Tibial nerve (tissue), 4 donors: ENCODE data around the gene DISC1. TPM values are rescaled to one million over a fixed set of nuclear protein-coding genes. Genes with fewer than 3 reads are reported as not detected.

Experiments used
- DNase-seq, 2 donors: peaks; one replicate each; pipeline ENCODE4 v3.0.0-alpha.2; 2019; ENCODE audit warnings: low spot score in 2 of 2
- H3K27ac ChIP-seq, 4 donors: fragments of 200-600 bp; sonication (generic) in 3 of 4; one replicate each; pipeline ENCODE4 v1.5.1; 2017 to 2019; ENCODE audit warnings: mild to moderate bottlenecking in 1 of 4
- H3K27me3 ChIP-seq, 2 donors: fragments of 200-600 bp; sonication (generic) in 1 of 2; one replicate each; pipeline versions ENCODE4 v1.5.1 to v1.6.0; 2017 to 2019
- H3K36me3 ChIP-seq, 3 donors: fragments of 200-600 bp; sonication (generic); one replicate each; pipeline ENCODE4 v1.5.1; 2018 to 2019
- H3K4me1 ChIP-seq, 4 donors: fragments of 200-600 bp; sonication (generic) in 3 of 4; one replicate each; pipeline ENCODE4 v1.5.1; 2017 to 2019
- H3K4me3 ChIP-seq, 4 donors: fragments of 200-600 bp; sonication (generic) in 3 of 4; one replicate each; pipeline ENCODE4 v1.5.1; 2017 to 2019; ENCODE audit warnings: mild to moderate bottlenecking in 1 of 4, moderate library complexity in 1 of 4
- H3K9me3 ChIP-seq, 4 donors: fragments of 200-600 bp; sonication (generic) in 3 of 4; one replicate each; pipeline ENCODE4 v1.5.1; 2017 to 2019
- CTCF ChIP-seq, 5 experiments: fragments of 200-600 bp in 3 of 5; fragments of 450-650 bp in 2 of 5; sonication (generic) in 3 of 5; IDR thresholded peaks; one replicate each; pipeline ENCODE4 v1.5.1; 2016 to 2019; ENCODE audit warnings: antibody characterized with exemption in 5 of 5, mild to moderate bottlenecking in 3 of 5, moderate library complexity in 2 of 5
- EP300 ChIP-seq, 2 donors: sonication (generic); formaldehyde crosslinking; IDR thresholded peaks; one replicate each; pipeline ENCODE4 v1.6.1; 2017; ENCODE audit warnings: antibody characterized with exemption in 2 of 2, mild to moderate bottlenecking in 1 of 2
- POLR2A ChIP-seq, 2 donors: fragments of 450-650 bp; IDR thresholded peaks; one replicate each; pipeline ENCODE4 v1.6.1; 2017; ENCODE audit warnings: antibody characterized with exemption in 2 of 2, mild to moderate bottlenecking in 2 of 2, moderate library complexity in 2 of 2
- WGBS, 2 donors: methylation state at CpG; one replicate each; pipeline ENCODE4 v1.1.5; 2018; 5-methylcytosine and 5-hydroxymethylcytosine counted together
- total RNA-seq, 4 donors: library from RNA; depleted of rRNA; stranded (reverse); fragments of >200 nt; gene quantifications; one replicate each; pipeline ENCODE4 v1.1.0, GENCODE V29; 2016

DISC1 gene
- total RNA-seq, 4 donors from 2014 or later, result 29.9 to 39.0 (median 32.7) TPM

DNA sequence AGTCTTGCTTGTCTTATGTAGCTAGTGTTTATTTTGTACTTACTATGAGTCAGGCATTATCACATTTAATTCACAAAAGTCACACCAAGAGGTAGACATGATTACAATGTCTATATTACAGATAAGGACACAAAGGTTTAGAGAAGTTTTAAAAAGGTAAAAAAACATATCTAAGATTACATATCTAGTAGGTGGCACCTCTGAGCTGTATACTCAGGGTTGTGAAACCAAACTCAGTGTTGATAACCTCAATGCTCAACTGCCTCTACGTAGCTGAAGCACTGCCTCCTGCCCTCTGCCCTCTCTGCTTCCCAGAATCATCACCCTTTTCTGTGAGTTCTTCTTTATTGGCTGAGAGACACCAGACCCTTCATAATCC is 431.3 kb downstream of the DISC1 start:
- WGBS, 2 donors, result 82 to 91% methylated on average over 1 of the region's 1 CpG
- TF ChIP-seq POLR2A (IDR thresholded peaks at IDR 0.05) (no peak), EP300 (IDR thresholded peaks at IDR 0.05) (no peak), CTCF (IDR thresholded peaks at IDR 0.05) (no peak)
- Histone ChIP-seq H3K4me3 (no peak overlapping the region), H3K36me3 (no peaks in the 10 kb centered on the region), H3K27me3 (no peaks in the 10 kb centered on the region), H3K27ac (no peak overlapping the region), H3K4me1 (no peaks in the 10 kb centered on the region), H3K9me3 (peaks cover 0 to 5% (median 0%) of the 10 kb centered on the region in 4 donors)
- DNase-seq, result no peak

GRCh38 chr1:232059726-232060374 is 433.3 kb downstream of the DISC1 start:
- no peak for DNase-seq
- H3K4me1 ChIP-seq, result no peaks in the 10 kb centered on the region
- no peaks in the 10 kb centered on the region for H3K27me3 ChIP-seq
- H3K4me3 ChIP-seq, result no peak overlapping the region
- 78 to 86% methylated on average over 8 of the region's 8 CpGs for WGBS, 2 donors
- no peaks in the 10 kb centered on the region for H3K9me3 ChIP-seq
- H3K27ac ChIP-seq, result no peak overlapping the region
- TF ChIP-seq EP300 (IDR thresholded peaks at IDR 0.05), result no peak
- H3K36me3 ChIP-seq, result no peaks in the 10 kb centered on the region

- no peaks in the 10 kb centered on the region for H3K36me3 ChIP-seq
- no peak overlapping the region for H3K27ac ChIP-seq
- WGBS, 2 donors, result 85 to 89% methylated on average over 3 of the region's 3 CpGs
- H3K9me3 ChIP-seq, result no peaks in the 10 kb centered on the region
- no peak overlapping the region for H3K4me3 ChIP-seq
- H3K27me3 ChIP-seq, result no peaks in the 10 kb centered on the region
- no peak for TF ChIP-seq POLR2A (IDR thresholded peaks at IDR 0.05)
- no peak for TF ChIP-seq CTCF (IDR thresholded peaks at IDR 0.05)
- no peak for TF ChIP-seq EP300 (IDR thresholded peaks at IDR 0.05)
- DNase-seq, result no peak
- no peaks in the 10 kb centered on the region for H3K4me1 ChIP-seq
These were observed 436.4 kb downstream of the DISC1 start for GRCh38 chr1:232062967-232063366.

- no peak overlapping the region for H3K4me3 ChIP-seq
- no peak overlapping the region for H3K27ac ChIP-seq
These were observed 439.9 kb downstream of the DISC1 start for GRCh38 chr1:232066521-232066920.

GRCh38 chr1:232074265-232074664 is 447.7 kb downstream of the DISC1 start:
- no peak for DNase-seq
- Histone ChIP-seq H3K36me3 (no peaks in the 10 kb centered on the region), H3K9me3 (peaks cover 0 to 10% (median 0%) of the 10 kb centered on the region in 4 donors), H3K4me1 (no peaks in the 10 kb centered on the region), H3K27ac (no peak overlapping the region), H3K27me3 (no peaks in the 10 kb centered on the region), H3K4me3 (no peak overlapping the region)
- TF ChIP-seq CTCF (IDR thresholded peaks at IDR 0.05), result no peak
- no peak for TF ChIP-seq EP300 (IDR thresholded peaks at IDR 0.05)
- TF ChIP-seq POLR2A (IDR thresholded peaks at IDR 0.05), result no peak
- 86 to 96% methylated on average over 1 of the region's 1 CpG for WGBS, 2 donors

More at GRCh38 chr1:232066521-232066920, 439.9 kb downstream of the DISC1 start:
- WGBS, 2 donors, result 97 to 98% methylated on average over 3 of the region's 3 CpGs
- TF ChIP-seq POLR2A (IDR thresholded peaks at IDR 0.05) (no peak), CTCF (IDR thresholded peaks at IDR 0.05) (no peak), EP300 (IDR thresholded peaks at IDR 0.05) (no peak)
- Histone ChIP-seq H3K4me1 (no peaks in the 10 kb centered on the region), H3K9me3 (peaks cover 0 to 10% (median 0%) of the 10 kb centered on the region in 4 donors), H3K36me3 (no peaks in the 10 kb centered on the region), H3K27me3 (no peaks in the 10 kb centered on the region)
- no peak for DNase-seq
